Prostate gland (tissue), 2 donors: Measurements from ENCODE around the gene FUT8. TPM values are rescaled to one million over a fixed set of nuclear protein-coding genes. Genes with fewer than 3 reads are reported as not detected.
"Not testable (repeated sequence)": the region's sequence is repeated elsewhere in the genome, so short reads cannot be mapped to it uniquely, and the experiment has no call there.

Experiments
- DNase-seq: peaks from one replicate; pipeline ENCODE4 v3.0.0-alpha.2; 2019; ENCODE audit warnings: low spot score
- H3K27ac ChIP-seq, 2 donors: fragments of 200-600 bp; sonication (generic); 2 replicates each; pipeline ENCODE4 v1.5.1; 2017 to 2019
- H3K27me3 ChIP-seq: fragments of 200-600 bp; sonication (generic); replicated peaks from 2 replicates; pipeline ENCODE4 v1.5.1; 2019; ENCODE audit not compliant: insufficient read depth
- H3K36me3 ChIP-seq, 2 donors: fragments of 200-600 bp; sonication (generic); 1 replicate in 1 of 2; 2 replicates in 1 of 2; pipeline versions ENCODE4 v1.5.1 to v1.8.1; 2017 to 2019
- H3K4me1 ChIP-seq: fragments of 200-600 bp; sonication (generic); replicated peaks from 2 replicates; pipeline ENCODE4 v1.5.1; 2019
- H3K4me3 ChIP-seq, 2 donors: fragments of 200-600 bp; sonication (generic); 2 replicates each; pipeline ENCODE4 v1.5.1; 2017 to 2019
- H3K9me3 ChIP-seq: fragments of 200-600 bp; sonication (generic); 2 replicates; pipeline ENCODE4 v1.5.1; 2017
- POLR2A ChIP-seq: fragments of 450-650 bp; IDR thresholded peaks from one replicate; pipeline ENCODE4 v1.6.1; 2016; ENCODE audit warnings: antibody characterized with exemption, mild to moderate bottlenecking
- POLR2AphosphoS5 ChIP-seq: sonication (generic); formaldehyde crosslinking; IDR thresholded peaks from one replicate; pipeline ENCODE4 v1.6.1; 2017; ENCODE audit warnings: antibody characterized with exemption
- WGBS: methylation state at CpG from one replicate; pipeline ENCODE4 v1.1.5; 2018; 5-methylcytosine and 5-hydroxymethylcytosine counted together
- intact Hi-C: fragments of 100-400 bp; cut with DNase I; formaldehyde crosslinking; loops from one replicate; pipeline ENCODE4 v1.14.2; 2022
- total RNA-seq, 2 donors: library from RNA; depleted of rRNA; stranded (reverse); fragments of >200 nt; gene quantifications; one replicate each; pipeline ENCODE4 v1.1.0, GENCODE V29; 2016
- TF ChIP-seq, protein P1 (sequence below), 4 experiments: fragments of 200-600 bp in 2 of 4; fragments of 450-650 bp in 2 of 4; sonication (generic) in 2 of 4; IDR thresholded peaks; 1 replicate in 3 of 4; 2 replicates in 1 of 4; pipeline ENCODE4 v1.5.1; 2016 to 2019; ENCODE audit warnings: antibody characterized with exemption in 4 of 4, mild to moderate bottlenecking in 2 of 4, moderate library complexity in 2 of 4

Gene FUT8
- total RNA-seq, 2 donors from 2014 or later: 12.4 to 27.9 TPM

GRCh38 chr14:65685572-65685971, 273.0 kb downstream of the FUT8 start:
- H3K4me1 ChIP-seq: no peaks in the 10 kb centered on the region
- intact Hi-C loops: no loop called here
- no peaks in the 10 kb centered on the region for H3K27me3 ChIP-seq
- H3K4me3 ChIP-seq: no peak overlapping the region
- 93% methylated on average over 2 of the region's 2 CpGs for WGBS
- TF ChIP-seq, protein P1, sequence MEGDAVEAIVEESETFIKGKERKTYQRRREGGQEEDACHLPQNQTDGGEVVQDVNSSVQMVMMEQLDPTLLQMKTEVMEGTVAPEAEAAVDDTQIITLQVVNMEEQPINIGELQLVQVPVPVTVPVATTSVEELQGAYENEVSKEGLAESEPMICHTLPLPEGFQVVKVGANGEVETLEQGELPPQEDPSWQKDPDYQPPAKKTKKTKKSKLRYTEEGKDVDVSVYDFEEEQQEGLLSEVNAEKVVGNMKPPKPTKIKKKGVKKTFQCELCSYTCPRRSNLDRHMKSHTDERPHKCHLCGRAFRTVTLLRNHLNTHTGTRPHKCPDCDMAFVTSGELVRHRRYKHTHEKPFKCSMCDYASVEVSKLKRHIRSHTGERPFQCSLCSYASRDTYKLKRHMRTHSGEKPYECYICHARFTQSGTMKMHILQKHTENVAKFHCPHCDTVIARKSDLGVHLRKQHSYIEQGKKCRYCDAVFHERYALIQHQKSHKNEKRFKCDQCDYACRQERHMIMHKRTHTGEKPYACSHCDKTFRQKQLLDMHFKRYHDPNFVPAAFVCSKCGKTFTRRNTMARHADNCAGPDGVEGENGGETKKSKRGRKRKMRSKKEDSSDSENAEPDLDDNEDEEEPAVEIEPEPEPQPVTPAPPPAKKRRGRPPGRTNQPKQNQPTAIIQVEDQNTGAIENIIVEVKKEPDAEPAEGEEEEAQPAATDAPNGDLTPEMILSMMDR (IDR thresholded peaks at IDR 0.05): no peak
- TF ChIP-seq POLR2A: no peak
- no peak for TF ChIP-seq POLR2AphosphoS5
- no peak for DNase-seq
- H3K27ac ChIP-seq: no peak overlapping the region
- no peaks in the 10 kb centered on the region for H3K9me3 ChIP-seq
- H3K36me3 ChIP-seq: no peaks in the 10 kb centered on the region

GRCh38 chr14:65686761-65687160, 274.2 kb downstream of the FUT8 start:
- Histone ChIP-seq H3K27me3 (no peaks in the 10 kb centered on the region), H3K36me3 (no peaks in the 10 kb centered on the region), H3K4me1 (no peaks in the 10 kb centered on the region), H3K9me3 (no peaks in the 10 kb centered on the region), H3K4me3 (no peak overlapping the region), H3K27ac (no peak overlapping the region)
- TF ChIP-seq, protein P1 (IDR thresholded peaks at IDR 0.05): no peak
- TF ChIP-seq POLR2AphosphoS5 (no peak), POLR2A (no peak)
- intact Hi-C loops: no loop called here
- DNase-seq: no peak

DNA sequence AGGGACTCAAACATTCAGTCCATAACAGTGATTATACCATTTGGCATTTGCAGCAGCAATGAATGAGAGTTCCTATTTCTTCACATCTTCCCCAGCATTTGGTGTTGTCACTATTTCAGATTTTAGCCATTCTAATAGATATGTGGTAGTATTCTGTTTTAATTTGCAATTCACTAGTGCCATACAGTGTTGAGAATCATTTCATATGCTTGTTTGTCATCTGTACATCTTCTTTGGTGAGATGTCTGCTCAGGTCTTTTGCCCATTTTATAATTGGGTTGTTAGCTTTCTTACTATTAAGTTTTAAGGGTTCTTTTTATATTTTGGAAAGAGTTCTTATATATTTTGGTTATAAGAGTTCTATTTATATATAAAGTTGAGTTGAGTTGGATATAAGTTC, 276.5 kb downstream of the FUT8 start:
- TF ChIP-seq POLR2A: no peak
- TF ChIP-seq POLR2AphosphoS5: no peak
- TF ChIP-seq, protein P1 (IDR thresholded peaks at IDR 0.05): no peak
- H3K9me3 ChIP-seq: no peaks in the 10 kb centered on the region
- no peaks in the 10 kb centered on the region for H3K27me3 ChIP-seq
- DNase-seq: no peak
- no peak overlapping the region for H3K27ac ChIP-seq
- intact Hi-C loops: no loop called here
- no peak overlapping the region for H3K4me3 ChIP-seq
- no peaks in the 10 kb centered on the region for H3K4me1 ChIP-seq
- H3K36me3 ChIP-seq: no peaks in the 10 kb centered on the region

GRCh38 chr14:65692566-65692965, 280.0 kb downstream of the FUT8 start:
- H3K4me1 ChIP-seq, H3K27me3 ChIP-seq, DNase-seq, H3K4me3 ChIP-seq, H3K27ac ChIP-seq, intact Hi-C loops, H3K36me3 ChIP-seq, H3K9me3 ChIP-seq: not testable (repeated sequence)
- WGBS: 98% methylated on average over 22 of the region's 31 CpGs

GRCh38 chr14:65696801-65697200, 284.3 kb downstream of the FUT8 start:
- no peaks in the 10 kb centered on the region for H3K36me3 ChIP-seq
- H3K4me1 ChIP-seq: no peaks in the 10 kb centered on the region
- no peaks in the 10 kb centered on the region for H3K9me3 ChIP-seq
- DNase-seq: no peak
- TF ChIP-seq POLR2AphosphoS5 (no peak), POLR2A (no peak)
- TF ChIP-seq, protein P1 (IDR thresholded peaks at IDR 0.05): no peak
- WGBS: 89% methylated on average over 1 of the region's 1 CpG
- no peak overlapping the region for H3K4me3 ChIP-seq
- no peaks in the 10 kb centered on the region for H3K27me3 ChIP-seq
- H3K27ac ChIP-seq: no peak overlapping the region
- intact Hi-C loops: no loop called here

- Histone ChIP-seq H3K27me3 (no peaks in the 10 kb centered on the region), H3K36me3 (no peaks in the 10 kb centered on the region), H3K4me3 (no peak overlapping the region), H3K27ac (no peak overlapping the region), H3K9me3 (no peaks in the 10 kb centered on the region), H3K4me1 (no peaks in the 10 kb centered on the region)
- DNase-seq: no peak
- intact Hi-C loops: no loop called here
- 80% methylated on average over 3 of the region's 3 CpGs for WGBS
- TF ChIP-seq POLR2A (no peak), POLR2AphosphoS5 (no peak)
- TF ChIP-seq, protein P1 (IDR thresholded peaks at IDR 0.05): no peak
These were observed 291.0 kb downstream of the FUT8 start for GRCh38 chr14:65703521-65703920.
